ENCODE data around the gene NKAIN2.
"Not testable (repeated sequence)": the region's sequence is repeated elsewhere in the genome, so short reads cannot be mapped to it uniquely, and the experiment has no call there.

Gene NKAIN2

GRCh38 chr6:124090491-124090890, 286.8 kb downstream of the NKAIN2 start:
- no peak for DNase-seq (ENCODE audit: low read depth)

- no peak for DNase-seq (ENCODE audit: low read depth)
Measured at GRCh38 chr6:124099520-124099919, 295.9 kb downstream of the NKAIN2 start.

DNA sequence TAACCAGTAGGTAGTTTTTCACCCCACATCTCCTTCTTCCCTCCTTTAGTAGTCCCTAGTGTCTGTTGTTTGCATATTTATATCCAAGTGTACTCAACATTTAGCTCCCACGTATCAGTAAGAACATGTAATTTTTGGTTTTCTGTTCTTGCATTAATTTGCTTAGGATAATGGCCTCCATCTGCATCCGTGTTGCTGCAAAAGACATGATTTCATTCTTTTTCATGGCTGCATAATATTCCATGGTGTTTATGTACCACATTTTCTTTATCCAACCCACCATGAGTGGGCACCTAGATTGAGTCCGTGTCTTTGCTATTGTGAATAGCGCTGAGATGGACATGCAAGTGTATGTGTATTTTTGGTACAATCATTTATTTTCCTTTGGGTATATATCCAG, 306.8 kb downstream of the NKAIN2 start:
- DNase-seq (ENCODE audit: low read depth), result no peak

DNA sequence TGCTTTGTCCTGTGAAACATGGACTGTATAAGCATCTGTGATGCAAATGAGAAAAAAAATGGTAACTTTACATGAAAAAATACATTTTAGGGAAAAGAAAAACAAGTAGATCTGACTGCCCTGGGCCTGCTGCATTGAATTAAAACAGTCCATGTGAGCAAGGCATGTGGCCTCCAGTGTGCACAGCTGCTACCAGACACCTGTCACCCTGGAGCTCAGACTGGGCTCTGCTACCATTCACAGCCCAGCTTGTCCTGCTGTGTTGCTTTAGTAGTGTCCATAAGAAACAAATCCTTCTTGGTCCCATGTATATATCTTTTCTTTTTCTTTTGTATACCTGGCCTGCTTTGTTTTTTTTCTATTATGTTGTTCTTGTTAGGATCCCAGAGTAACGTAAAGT, 315.9 kb downstream of the NKAIN2 start:
- no peak for DNase-seq (ENCODE audit: low read depth)

- DNase-seq (ENCODE audit: low read depth), result no peak
Measured at GRCh38 chr6:124123617-124124209, 320.0 kb downstream of the NKAIN2 start.

DNA sequence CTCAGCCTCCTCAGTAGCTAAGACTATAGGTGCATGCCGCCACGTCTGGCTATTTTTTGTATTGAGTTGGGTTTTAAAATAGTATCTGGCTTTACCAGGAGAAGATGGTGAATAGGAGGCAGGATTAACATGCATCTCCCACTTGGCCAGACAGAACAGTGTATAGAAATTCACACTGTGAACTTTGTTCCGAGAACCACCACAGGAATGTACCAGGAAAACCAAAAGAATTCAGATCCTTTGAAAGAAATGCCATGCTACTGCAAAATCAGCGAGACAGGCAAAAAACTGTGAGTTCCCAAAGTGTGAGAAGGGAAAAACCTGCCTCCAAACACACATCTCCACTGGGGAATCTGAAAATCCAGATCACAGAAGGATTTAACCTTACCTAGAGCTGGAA, 327.6 kb downstream of the NKAIN2 start:
- DNase-seq (ENCODE audit: low read depth), result no peak

DNA sequence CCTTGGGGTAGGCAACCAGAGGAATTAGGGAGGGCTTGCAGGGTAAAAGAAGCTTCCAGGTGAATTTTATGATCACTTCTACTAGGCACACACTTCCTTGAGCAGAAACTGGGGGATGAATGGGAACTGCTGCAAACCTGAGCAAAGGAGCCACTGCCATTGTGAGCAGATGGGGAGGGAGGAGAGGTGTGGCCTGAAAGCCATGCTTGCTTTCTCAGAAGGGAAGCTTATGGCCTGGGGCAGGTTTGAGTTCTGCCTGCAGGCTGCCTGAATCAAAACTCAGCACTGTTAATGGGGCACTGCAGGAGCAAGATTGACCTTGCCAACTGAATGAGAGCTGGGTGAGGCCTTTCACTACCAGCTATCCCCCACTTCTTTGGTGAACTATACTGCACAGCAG, 328.1 kb downstream of the NKAIN2 start:
- DNase-seq (ENCODE audit: low read depth), result no peak

DNA sequence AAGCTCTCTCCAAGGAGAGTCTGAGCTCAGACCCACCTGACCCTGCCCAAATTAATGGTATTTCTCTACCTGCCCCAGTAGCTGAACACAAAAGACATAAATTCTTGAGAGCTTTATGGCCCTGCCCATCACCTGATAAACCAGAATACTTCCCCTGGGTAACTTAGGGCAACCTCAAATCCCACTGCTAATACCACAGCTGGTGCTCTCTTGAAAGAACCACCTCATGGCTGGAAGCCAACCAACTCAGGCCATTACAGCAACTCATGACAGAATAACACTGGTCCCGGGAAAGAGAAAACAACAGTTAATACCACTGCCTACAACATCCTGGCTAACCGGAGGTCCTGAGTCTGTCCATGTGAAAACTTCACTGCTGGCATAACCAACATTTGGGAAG, 328.6 kb downstream of the NKAIN2 start:
- no peak for DNase-seq (ENCODE audit: low read depth)

- DNase-seq (ENCODE audit: low read depth), result no peak
Measured at GRCh38 chr6:124142852-124143251, 339.2 kb downstream of the NKAIN2 start.

DNA sequence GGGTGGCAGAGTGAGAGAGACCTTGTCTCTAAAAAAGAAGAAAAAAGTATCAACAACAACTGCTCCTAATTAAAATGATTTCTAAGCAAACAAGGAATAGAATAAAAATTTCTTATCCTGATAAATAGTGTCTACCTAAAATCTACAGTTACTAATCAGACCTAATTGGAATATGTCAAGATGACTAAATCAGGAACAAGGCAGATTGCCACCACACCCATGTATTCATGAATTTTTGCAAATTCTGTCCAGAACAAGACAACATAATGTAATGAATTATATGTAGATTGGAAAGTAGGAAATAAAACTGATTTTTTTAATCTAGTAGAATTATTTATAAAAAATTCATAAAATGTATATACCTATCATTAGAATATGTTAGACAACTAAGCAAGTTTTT, 339.8 kb downstream of the NKAIN2 start:
- DNase-seq (ENCODE audit: low read depth), result no peak

GRCh38 chr6:124147621-124148020, 344.0 kb downstream of the NKAIN2 start:
- no peak for DNase-seq (ENCODE audit: low read depth)

DNA sequence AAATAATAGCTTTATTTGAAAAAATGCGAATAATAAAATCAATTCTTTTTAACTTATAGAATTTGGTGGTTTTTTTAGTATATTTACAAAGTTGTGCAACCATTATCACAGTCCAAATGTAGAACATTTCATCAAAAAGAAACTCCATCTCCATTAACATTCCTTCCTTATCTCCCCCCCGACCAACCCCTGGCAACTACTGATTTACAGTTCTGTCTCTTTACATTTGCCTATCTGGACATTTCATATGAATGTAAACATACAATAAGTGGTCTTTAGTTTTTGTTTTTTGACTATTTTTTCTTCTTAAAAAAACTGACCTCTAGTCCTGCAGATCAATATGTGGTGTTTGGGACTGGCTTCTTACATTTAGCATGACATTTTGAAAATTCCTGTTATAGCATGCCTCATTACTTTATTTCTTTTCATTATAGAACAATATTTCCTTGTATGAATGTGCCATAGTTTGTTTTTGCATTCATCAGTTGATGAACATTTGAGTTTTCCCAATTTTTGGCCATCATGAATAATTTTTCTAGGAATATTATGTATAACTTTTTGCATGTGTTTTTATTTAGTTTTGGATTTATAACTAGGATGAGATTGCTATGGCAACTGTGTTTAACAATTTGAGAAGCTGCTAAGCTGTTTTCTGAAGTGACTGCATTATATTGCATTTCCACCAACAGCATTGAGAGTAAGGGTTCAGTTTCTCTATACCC, 344.7 kb downstream of the NKAIN2 start:
- no peak for DNase-seq (ENCODE audit: low read depth)

- DNase-seq (ENCODE audit: low read depth), result no peak
Measured at GRCh38 chr6:124149646-124150045, 346.0 kb downstream of the NKAIN2 start.

GRCh38 chr6:124158024-124158423, 354.4 kb downstream of the NKAIN2 start:
- DNase-seq (ENCODE audit: low read depth), result no peak

- DNase-seq (ENCODE audit: low read depth), result no peak
Measured at GRCh38 chr6:124163676-124164075, 360.0 kb downstream of the NKAIN2 start.

- DNase-seq (ENCODE audit: low read depth), result no peak
Measured at GRCh38 chr6:124164343-124164742, 360.7 kb downstream of the NKAIN2 start.

- DNase-seq (ENCODE audit: low read depth), result not testable (repeated sequence)
Measured at GRCh38 chr6:124167249-124167648, 363.6 kb downstream of the NKAIN2 start.

GRCh38 chr6:124190256-124190655, 386.6 kb downstream of the NKAIN2 start:
- no peak for DNase-seq (ENCODE audit: low read depth)

GRCh38 chr6:124193132-124193531, 389.5 kb downstream of the NKAIN2 start:
- DNase-seq (ENCODE audit: low read depth), result no peak

DNA sequence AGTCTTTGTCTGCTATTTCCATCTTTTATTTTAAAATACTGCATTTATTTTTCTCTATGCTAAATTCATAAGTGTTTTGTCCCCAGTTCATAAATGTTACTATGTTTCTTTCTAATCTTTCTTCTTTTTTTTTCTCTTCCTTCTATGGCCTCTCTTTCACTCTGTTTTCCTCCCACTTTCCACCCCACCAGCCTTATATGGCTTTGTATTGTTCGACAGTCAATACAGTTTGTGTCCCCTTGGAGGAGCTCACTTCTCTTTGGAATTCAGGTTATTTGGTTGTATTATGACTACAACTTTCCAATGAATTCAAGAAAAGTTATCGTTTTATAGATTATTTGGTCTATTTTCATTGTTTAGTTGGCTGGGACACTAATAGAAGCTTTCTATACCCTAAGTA, 393.5 kb downstream of the NKAIN2 start:
- no peak for DNase-seq (ENCODE audit: low read depth)

DNA sequence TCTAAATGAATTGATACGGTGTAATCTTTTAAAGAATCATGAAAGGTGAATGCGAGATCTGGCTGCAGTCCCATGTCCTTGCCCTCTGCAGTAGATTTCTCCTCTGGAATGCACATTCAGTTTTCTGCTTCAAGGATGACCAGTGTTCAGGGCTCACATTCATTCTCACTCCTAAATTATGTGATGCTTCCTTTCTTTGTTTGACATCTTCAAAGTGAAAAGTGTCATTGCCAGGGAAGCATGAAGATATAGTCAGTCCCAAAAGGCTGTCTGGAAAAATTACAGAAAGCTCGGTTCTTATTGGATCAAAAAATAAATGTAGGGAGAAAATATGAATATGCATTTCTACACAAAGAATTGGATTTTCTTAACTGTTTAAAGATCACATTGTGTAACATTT, 395.6 kb downstream of the NKAIN2 start:
- no peak for DNase-seq (ENCODE audit: low read depth)

- DNase-seq (ENCODE audit: low read depth), result no peak
Measured at GRCh38 chr6:124200661-124201060, 397.0 kb downstream of the NKAIN2 start.

DNA sequence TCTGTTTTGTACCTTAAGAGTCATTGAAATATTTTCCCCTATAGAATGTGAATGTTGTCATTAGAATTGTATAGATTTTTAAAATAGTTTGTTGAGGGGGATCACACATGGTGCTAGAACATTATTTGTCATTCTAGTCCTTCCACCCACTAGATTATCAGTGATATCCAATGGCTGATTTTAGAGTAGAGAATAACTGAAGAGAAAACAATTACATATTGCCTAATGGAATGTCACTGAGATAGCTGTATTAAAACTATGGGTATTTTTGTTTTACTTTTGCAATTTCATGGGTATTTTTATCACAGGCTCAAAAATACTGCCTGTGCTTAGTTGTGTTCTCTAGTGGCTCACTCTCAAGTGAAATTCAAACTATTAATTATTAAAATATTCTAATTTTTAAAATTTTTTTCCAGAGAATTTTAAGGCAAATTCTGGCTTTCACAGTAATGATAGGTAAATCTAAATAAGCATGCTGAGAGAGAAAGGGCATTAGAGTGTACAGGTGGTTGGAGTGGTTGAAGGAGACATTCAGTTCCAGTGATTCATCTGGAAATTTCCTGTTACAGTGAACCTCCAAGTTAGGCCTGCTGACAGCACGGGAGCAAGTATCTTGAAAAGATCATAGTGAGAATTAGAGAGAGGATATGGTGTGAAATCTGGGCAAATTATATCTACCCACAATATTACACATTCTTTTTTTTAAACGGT, 399.6 kb downstream of the NKAIN2 start:
- DNase-seq (ENCODE audit: low read depth), result no peak

DNA sequence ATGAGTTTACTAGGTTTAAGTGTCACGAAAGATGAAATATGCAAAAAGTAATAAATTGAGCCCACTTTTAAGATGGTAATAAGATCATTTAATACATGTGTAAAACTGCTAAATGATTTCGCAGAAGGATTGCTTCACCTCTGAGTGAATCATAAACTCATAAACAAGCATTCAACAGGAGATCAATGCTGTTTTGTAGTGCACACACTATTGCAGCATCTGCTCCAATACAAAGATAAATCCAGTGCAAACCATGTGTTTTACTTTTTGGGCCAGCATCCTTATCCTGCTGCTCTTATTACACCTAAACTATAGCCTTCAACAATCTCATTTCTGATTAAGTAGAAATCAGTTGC, 400.1 kb downstream of the NKAIN2 start:
- no peak for DNase-seq (ENCODE audit: low read depth)

Data from CMK (cell line).